CD4-positive, alpha-beta T cell treated with Interleukin-15 for 4 hours (primary cell): ENCODE measurements around the gene SHC1.

Experiments used
- DNase-seq: peaks from one replicate; pipeline ENCODE4 v3.0.0-alpha.2; 2020; ENCODE audit warnings: low spot score

SHC1 gene

DNA sequence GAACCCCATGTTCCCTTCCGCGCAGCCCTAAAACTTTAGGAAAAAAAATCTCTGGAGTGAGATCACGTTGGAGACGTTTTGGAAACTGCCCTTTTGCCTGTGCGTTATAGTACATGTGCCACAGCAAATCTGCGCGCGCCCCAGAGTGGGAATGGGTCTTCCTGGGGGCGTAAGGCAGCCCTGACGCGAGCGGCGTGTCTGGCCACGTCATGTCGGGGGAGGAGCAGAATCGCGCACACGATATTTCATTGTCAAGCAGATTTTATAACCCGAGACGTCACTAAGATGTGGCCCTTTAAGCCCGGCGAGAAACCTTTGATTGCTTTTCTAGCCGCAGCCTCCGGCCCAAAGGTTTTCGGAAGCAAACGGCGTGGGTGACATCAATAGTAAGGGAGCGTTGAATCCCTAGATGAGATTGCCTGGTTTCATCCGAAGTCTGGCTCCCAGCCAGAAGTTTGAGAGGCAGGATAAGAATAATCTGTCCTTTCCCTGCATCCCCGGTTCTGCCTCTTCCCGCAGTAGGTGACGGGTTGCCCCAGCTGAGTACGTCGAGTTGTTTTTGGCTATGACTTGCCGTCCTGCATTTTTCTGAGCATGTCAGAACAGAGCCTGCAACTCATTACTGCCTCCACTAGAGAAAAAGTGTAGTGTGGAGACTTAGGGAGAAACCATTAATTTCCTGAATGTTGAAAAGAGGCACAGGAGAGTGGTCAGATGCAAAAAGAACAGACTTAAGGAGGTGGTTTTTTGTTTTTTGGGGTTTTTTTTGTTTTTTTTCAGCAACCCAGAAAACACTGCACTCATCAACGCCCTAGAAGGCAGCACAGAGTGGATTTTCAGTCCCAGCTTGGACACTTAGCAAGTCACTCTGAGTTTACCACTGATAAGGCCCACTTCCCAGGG is 33.2 kb downstream of the SHC1 start:
- DNase-seq = peak; percentile 84

- peak; percentile 96 for DNase-seq
These were observed 33.9 kb downstream of the SHC1 start, which contains the start of gene PMVK for GRCh38 chr1:154936555-154937084. TSS of gene PMVK (minus strand) at chr1:154936719. CDS start at chr1:154936685, 34 bp downstream.

GRCh38 chr1:154935749-154936554 is 34.6 kb downstream of the SHC1 start:
- DNase-seq = no peak

DNA sequence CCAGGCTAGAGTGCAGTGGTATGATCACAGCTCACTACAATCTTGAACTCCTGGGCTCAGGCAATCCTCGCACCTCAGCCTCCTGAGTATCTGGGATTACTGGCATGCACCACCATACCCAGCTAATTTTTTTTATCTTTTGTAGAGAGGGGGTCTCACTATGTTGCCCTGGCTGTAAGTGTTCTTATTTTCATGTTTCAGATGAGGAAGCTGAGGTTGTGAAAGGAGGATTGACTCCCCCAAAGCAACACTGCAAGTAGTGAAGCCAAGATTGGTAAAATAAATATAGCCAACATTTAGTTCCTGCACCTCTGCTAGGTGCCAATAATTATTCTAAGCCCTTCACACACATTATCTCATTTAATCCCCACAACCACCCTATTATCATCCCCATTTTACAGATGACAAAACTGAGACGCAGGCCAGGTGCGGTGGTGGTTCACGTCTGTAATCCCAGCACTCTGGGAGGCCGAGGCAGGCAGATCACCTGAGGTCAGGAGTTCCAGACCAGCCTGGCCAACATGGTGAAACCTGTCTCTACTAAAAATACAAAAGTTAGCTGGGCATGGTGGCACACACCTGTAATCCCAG is 36.1 kb downstream of the SHC1 start:
- DNase-seq = no peak

DNA sequence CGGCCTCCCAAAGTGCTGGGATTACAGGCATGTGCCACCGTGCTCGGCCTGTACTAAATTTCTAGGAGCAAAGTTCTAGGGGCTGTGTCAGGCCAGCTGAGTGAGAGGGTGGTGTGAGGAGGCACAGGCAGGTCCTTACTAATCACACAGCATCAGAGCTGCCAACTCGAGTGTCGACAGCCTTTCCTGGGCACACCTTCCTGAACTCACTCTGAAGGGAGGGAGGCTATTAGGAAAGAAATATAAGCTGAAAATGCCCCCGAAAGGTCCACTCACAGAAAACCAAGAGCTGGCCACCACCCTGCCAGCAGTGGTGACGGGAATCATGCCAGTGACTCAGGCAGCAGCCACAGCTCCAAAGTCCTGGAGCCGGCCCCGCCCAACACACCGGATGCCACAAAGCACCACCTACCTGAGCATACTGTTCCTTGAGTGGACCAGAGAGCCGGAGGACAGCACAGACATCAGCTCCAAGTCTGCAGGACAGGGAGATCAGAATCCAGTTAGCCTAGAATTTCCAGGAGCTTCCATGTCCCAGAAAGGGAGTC is 38.5 kb downstream of the SHC1 start:
- no peak for DNase-seq

DNA sequence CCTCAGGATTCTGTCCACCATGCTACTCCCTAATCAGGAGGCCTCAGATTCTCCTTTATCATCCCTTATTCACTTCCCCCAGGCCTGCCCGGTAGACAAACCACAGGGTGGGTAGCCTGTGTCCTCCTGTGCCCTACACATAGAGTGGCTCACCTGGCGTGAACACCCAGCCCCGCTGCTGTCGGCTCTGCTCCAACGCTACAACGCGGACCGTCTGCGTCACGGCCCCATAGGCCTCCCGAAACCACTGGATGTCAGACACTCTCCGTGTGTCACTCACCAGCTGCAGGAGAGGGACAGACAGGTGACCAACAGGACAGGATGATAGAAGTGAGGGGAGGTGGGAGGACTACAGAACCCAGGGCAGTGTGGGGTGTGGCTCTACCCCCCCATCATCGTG is 44.3 kb downstream of the SHC1 start:
- DNase-seq = no peak

DNA sequence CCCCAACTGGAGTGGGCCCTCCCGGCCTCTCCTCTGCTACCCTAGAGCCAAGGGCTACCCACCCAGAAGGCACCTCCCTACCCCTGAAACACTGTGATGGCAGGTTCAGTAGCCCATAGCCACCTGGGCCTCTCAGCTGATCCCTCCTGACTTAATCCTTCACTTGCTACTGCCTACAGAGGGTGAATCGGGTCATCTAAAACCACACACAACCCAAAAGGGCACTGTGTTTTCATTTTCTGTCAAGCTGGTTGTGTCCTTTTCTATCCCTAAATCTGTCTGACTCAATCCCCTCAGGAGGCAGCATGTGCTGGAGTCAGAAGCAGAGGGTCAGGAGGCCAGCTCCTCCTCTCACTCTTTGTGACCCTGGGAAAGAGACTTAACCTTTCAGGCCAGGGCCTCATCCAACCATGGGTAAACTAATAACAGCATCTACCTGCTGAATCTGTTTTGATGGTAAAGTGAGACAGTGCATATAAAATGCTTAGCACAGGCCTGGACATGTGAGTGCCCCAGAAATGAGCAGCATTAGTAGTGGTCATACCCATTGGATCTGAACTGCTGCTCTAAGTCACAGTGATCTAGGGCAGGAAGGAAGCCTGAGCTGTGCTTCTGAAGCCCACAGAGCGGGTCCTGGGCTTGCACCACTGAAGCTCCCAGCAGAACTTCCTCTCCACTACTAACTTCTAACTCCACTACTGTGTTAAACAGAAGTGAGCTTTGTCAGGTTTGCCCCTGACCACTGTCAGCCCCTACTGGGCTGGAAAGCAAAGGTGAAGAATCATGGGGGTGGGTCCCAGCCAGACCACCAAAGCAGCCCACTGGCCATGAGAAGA is 45.0 kb downstream of the SHC1 start:
- DNase-seq = no peak

DNA sequence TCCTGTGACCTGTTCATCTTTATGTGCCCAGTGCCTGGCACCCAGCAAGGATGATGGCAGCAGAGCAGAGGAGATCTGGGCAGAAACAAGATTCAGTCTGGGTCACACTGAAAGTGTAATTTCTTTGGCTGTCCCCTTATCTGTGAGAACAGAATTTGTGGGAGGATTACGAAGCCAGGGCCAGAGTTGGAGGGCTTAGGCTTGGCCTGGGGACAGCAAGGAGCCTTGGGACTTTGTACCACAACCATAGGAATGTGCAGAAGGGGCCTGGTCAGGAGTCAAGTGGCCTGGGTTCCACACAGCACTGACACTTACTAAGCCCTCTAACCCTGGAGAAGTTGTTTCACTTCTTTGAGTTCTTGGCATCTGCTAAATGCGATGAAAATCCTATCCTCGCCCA is 46.9 kb downstream of the SHC1 start:
- no peak for DNase-seq

DNA sequence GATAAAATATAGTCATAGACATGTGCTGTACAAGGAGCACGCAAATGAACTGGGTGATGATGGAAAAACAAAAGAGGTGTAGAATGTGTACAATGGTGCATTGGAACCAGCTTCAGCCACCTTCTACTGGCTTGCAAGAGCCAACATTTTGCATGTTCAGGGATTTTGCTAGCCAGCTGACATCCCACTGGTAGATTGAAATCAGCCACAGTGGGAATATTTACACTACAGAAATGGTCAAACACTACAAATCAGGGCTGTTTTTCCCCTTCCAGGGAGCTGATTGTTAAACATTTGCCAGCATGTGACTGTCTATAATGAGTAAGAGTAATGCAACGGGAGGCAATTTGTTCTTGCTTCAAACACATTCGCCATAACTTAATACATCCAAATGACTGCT is 57.3 kb downstream of the SHC1 start:
- DNase-seq = no peak

- no peak for DNase-seq
These were observed 57.8 kb downstream of the SHC1 start for GRCh38 chr1:154912755-154913154.
